ENCODE results near the gene CNIH3. TPM values are rescaled to one million over a fixed set of nuclear protein-coding genes. Genes with fewer than 3 reads are reported as not detected.

Gene CNIH3
- total and polyA plus RNA-seq, 2 of the 4 experiments (the other 2 are of a cell fraction): 2.0 to 2.9 TPM

GRCh38 chr1:224733027-224733911 lies 117.2 kb downstream of the CNIH3 start:
- Histone ChIP-seq H3K27ac (ENCODE audit: insufficient read depth, low read length) (no peak overlapping the region), H2AK5ac (ENCODE audit: low read depth, low read length) (0 out of 2 replicates have a peak overlapping the region, but pooled peaks have one; percentile 30), H3K27me3 (ENCODE audit: control insufficient read depth, insufficient read depth, low read length) (no peaks in the 10 kb centered on the region), H3K9me1 (ENCODE audit: insufficient read depth, low read length) (peaks cover 3% of the 10 kb centered on the region), H3K79me1 (ENCODE audit: low read depth in 1 of 2, low read length in 2 of 2) (no peaks in the 10 kb centered on the region; a peak in 1 of 4 replicates), H2AFZ (replicated peaks; ENCODE audit: low read length, poor library complexity) (peak overlapping the region; percentile 27), H4K91ac (ENCODE audit: insufficient read depth, low read depth, low read length) (no peak overlapping the region), H3K14ac (replicated peaks; ENCODE audit: low read depth, low read length) (no peak overlapping the region), H2BK120ac (ENCODE audit: low read depth, low read length) (peak overlapping the region; percentile 35), H2BK15ac (ENCODE audit: low read depth, low read length) (no peak overlapping the region; the same call in 2 of the 3 replicates), H4K20me1 (ENCODE audit: insufficient read depth, low read length) (no peaks in the 10 kb centered on the region), H3K9ac (ENCODE audit: low read depth, low read length) (no peak overlapping the region), H2BK5ac (ENCODE audit: low read depth, low read length, poor library complexity, severe bottlenecking) (no peak overlapping the region), H3K4me1 (ENCODE audit: control insufficient read depth, insufficient read depth, low read length) (peaks cover 11% of the 10 kb centered on the region), H3K4me2 (ENCODE audit: low read depth, low read length) (no peak overlapping the region), H2AK9ac (replicated peaks; ENCODE audit: low read depth, low read length, poor library complexity) (peak overlapping the region; percentile 6), H3K36me3 (ENCODE audit: control insufficient read depth, insufficient read depth, low read length) (no peaks in the 10 kb centered on the region), H3K23ac (ENCODE audit: low read depth, low read length) (no peak overlapping the region), H4K5ac (ENCODE audit: low read depth, low read length) (no peak overlapping the region; the same call in 1 of the 2 replicates), H3K4ac (ENCODE audit: low read depth, low read length) (0 out of 2 replicates have a peak overlapping the region, but pooled peaks have one; percentile 12), H4K8ac (ENCODE audit: low read depth in 2 of 2, low read length in 2 of 2) (peak overlapping the region in 1 of 2 experiments; percentile 2; a peak in 1 of 4 replicates), H2BK20ac (ENCODE audit: low read depth, low read length) (peak overlapping the region; percentile 0; the same call in 1 of the 2 replicates), H3K9me3 (ENCODE audit: control insufficient read depth, insufficient read depth, low read length) (no peaks in the 10 kb centered on the region), H3K4me3 (ENCODE audit: insufficient read depth, low read depth, low read length) (no peak overlapping the region), H3K56ac (ENCODE audit: extremely low read depth, insufficient read depth, low read length) (no peak overlapping the region), H3K18ac (ENCODE audit: low read depth, low read length) (no peak overlapping the region)
- POLR2A ChIA-PET (ENCODE audit: unreplicated experiment): no interaction called here
- CTCF ChIA-PET: interaction anchor here (0.6 kb wide), 1 partner anchor 121 kb away, joined by 3 read pairs; no protein-coding TSS in a partner anchor
- dilution Hi-C loops (cut with HindIII; ENCODE audit: low sequenced_read_pairs, unreplicated experiment): no loop called here
- DNase-seq: peak; percentile 25
- ATAC-seq (ENCODE audit: low read depth): 0 out of 2 replicates have a peak, but pooled peaks have one; percentile 18
- WGBS, 2 experiments (ENCODE audit: extremely low coverage in 2 of 2, insufficient read length in 1 of 2): 39% methylated on average over 3 of the region's 12 CpGs; no CpG with 5 or more reads in 1 of the 2 experiments
- no TSS peak for BruUV-seq (replicated peaks)
- intact Hi-C loops (cut with micrococcal nuclease): no loop called here
- no peak for TF ChIP-seq RAD21 (IDR thresholded peaks at IDR 0.05; ENCODE audit: low read length)
- TF ChIP-seq NFE2L2 (IDR thresholded peaks at IDR 0.05; ENCODE audit: low read depth, low read length): no peak
- no peak for TF ChIP-seq MAZ (IDR thresholded peaks at IDR 0.05; ENCODE audit: borderline replicate concordance, low read depth, low read length)
- no peak for TF ChIP-seq MAFK (IDR thresholded peaks at IDR 0.05; ENCODE audit: low read depth, low read length)
- in situ Hi-C loops (cut with MboI; ENCODE audit: low sequenced_read_pairs): no loop called here

Measured in IMR-90 (cell line).